GM19452 (cell line): ENCODE results near the gene AJM1.

Source experiments
- ATAC-seq: cut with Tn5 transposase; IDR thresholded peaks from one replicate; pipeline ENCODE4 v1.9.1; 2021; ENCODE audit not compliant: unreplicated experiment

The AJM1 gene

GRCh38 chr9:136853596-136854112 lies 11.4 kb downstream of the AJM1 start:
- no peak for ATAC-seq

- no peak for ATAC-seq
Measured at GRCh38 chr9:136854113-136854841, 12.0 kb downstream of the AJM1 start.

- no peak for ATAC-seq
Measured at GRCh38 chr9:136854842-136855460, 12.7 kb downstream of the AJM1 start.

GRCh38 chr9:136855461-136856078 lies 13.3 kb downstream of the AJM1 start:
- no peak for ATAC-seq

GRCh38 chr9:136856079-136856476 lies 13.8 kb downstream of the AJM1 start:
- ATAC-seq: no peak

GRCh38 chr9:136856541-136857141 lies 14.4 kb downstream of the AJM1 start:
- no peak for ATAC-seq

- ATAC-seq: no peak
Measured at GRCh38 chr9:136857166-136857565, 14.9 kb downstream of the AJM1 start.

- ATAC-seq: no peak
Measured at GRCh38 chr9:136857581-136858412, 15.5 kb downstream of the AJM1 start.

GRCh38 chr9:136858452-136858843 lies 16.2 kb downstream of the AJM1 start:
- no peak for ATAC-seq

- ATAC-seq: no peak
Measured at GRCh38 chr9:136858844-136859757, 16.8 kb downstream of the AJM1 start.

- no peak for ATAC-seq
Measured at GRCh38 chr9:136860529-136860928, 18.3 kb downstream of the AJM1 start.

- no peak for ATAC-seq
Measured at GRCh38 chr9:136860933-136861873, 18.9 kb downstream of the AJM1 start.

- no peak for ATAC-seq
Measured at GRCh38 chr9:136861874-136862457, 19.7 kb downstream of the AJM1 start.

- no peak for ATAC-seq
Measured at GRCh38 chr9:136862849-136863622, 20.8 kb downstream of the AJM1 start.

GRCh38 chr9:136863623-136864273 lies 21.5 kb downstream of the AJM1 start:
- ATAC-seq: no peak

GRCh38 chr9:136865041-136865767 lies 22.9 kb downstream of the AJM1 start:
- ATAC-seq: no peak
